ENCODE measurements around the gene BICDL1.
"Not testable (repeated sequence)": the region's sequence is repeated elsewhere in the genome, so short reads cannot be mapped to it uniquely, and the experiment has no call there.

DNA sequence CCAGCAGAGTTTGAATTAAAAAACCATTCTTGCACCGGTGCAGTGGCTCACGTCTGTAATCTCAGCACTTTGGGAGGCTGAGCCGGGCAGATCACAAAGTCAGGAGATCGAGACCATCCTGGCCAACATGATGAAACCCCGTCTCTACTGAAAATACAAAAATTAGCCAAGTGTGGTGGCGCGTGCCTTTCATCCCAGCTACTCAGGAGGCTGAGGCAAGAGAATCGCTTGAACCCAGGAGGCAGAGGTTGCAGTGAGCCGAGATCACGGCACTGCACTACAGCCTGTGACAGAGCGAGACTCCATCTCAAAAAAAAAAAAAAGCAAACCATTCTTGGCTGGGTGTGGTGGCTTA, 25.3 kb downstream of the BICDL1 start:
- not testable (repeated sequence) for TF ChIP-seq EZH2 (IDR thresholded peaks at IDR 0.05; ENCODE audit: insufficient read depth, poor library complexity, severe bottlenecking); EZH2phosphoT487 (IDR thresholded peaks at IDR 0.05; ENCODE audit: insufficient read depth, low read depth)

Measured in GM23248 (cell line).